MM.1S (cell line): ENCODE data around the gene ACOT13.

Source experiments
- CTCF ChIP-seq: fragments of 300-600 bp; sonication (generic); IDR thresholded peaks from 2 replicates; pipeline ENCODE4 v1.5.1; 2016; ENCODE audit warnings: antibody characterized with exemption, low read length, mixed read lengths
- EZH2 ChIP-seq: fragments of 300-600 bp; sonication (generic); optimal IDR thresholded peaks from 2 replicates; pipeline ENCODE3; 2017; ENCODE audit warnings: low read depth, mild to moderate bottlenecking, antibody characterized with exemption, low read length, mixed read lengths
- EZH2phosphoT487 ChIP-seq: fragments of 300-600 bp; sonication (generic); IDR thresholded peaks from 2 replicates; pipeline ENCODE4 v1.6.1; 2018; ENCODE audit warnings: antibody characterized with exemption, low read length

- TF ChIP-seq CTCF (no peak), EZH2 (no peak), EZH2phosphoT487 (no peak)
These were observed 52.5 kb downstream of the ACOT13 start, which contains the start of gene C6orf62 for GRCh38 chr6:24719125-24719971.
